Kidney tubule cell (primary cell): ENCODE data around the gene THSD7A.

ENCODE experiments used
- DNase-seq: peaks from one replicate; pipeline ENCODE4 v3.0.0-alpha.2; 2018; ENCODE audit warnings: low spot score

Gene THSD7A

DNA sequence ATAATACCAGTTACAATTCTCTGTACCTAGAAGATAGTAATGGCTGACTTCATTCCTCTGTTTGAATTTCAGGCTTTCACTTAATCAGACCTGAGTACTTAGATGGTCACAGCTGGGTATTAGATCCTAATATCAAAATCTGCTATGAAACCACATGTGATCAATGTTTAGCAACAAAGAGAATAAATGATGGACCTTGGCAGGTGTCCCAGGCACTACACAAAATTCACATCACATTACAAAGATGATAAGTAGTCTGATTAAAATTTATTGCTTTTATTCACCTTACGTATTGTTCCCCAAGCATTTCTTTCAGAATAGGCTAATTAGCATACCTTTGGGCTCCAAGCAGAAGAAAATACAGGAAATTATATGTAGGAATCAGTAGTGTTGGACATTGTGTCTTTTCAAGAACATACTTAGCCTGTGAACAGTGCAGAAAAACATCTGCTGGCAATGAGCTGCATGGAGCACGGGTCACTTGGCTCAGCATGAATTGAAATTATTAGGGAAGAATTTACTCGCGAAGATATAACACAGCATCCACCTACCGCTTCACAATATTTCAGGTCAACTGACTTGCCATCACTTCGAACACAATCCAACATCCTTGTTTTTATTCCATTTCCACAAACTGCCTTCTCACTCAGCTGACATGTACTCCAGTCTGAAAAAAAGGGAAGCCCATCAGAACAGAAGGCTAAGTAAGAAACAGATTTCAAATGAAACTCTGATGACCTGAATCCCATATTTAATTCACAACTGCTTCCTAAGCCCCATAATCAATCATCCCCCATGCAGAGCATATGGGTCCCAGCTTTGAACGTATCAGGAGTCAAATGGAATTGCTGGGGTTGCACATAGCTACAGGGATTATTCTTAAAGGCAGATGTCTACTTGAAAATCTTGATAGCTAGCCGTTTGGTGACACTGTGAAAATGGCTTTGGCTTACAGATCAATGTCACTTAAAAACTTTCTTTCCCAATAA lies 421.0 kb downstream of the THSD7A start:
- DNase-seq: no peak

DNA sequence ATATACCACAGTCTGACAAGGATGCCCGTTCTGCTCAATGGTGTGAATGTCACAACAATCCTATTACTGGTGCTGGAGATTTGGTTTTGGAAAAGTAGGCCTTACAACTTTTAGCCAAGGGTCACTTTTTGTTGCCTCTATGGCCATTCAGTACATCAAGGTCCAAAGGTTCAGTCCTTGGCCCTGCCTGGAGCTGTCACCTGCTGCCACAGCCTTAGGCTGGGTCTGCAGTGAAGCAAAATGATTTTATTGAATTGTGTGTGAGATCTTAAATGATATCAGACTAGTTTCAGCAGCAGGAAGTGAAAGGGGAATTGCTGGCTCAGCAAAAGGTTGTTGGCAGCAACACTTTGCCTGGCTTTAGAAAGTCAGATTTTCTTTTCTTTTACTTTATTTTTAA lies 427.6 kb downstream of the THSD7A start:
- no peak for DNase-seq

DNA sequence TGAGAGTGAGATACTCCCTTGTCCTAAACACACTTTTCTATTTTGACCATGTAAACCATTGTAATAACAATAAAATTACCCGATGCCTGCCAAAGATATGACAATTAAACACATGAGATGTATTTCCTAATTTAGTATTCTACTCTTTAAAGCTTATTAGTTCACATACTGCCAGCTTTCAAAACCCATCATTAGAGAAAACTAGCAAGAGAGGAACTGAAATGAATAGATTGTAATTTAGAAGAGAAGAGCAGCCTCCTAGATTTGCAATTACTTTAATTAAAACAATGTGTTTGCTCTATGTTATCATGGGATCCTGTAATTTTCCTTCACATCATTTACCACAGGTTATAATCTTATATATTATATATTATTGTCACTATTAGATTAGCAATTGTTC lies 428.2 kb downstream of the THSD7A start:
- no peak for DNase-seq

DNA sequence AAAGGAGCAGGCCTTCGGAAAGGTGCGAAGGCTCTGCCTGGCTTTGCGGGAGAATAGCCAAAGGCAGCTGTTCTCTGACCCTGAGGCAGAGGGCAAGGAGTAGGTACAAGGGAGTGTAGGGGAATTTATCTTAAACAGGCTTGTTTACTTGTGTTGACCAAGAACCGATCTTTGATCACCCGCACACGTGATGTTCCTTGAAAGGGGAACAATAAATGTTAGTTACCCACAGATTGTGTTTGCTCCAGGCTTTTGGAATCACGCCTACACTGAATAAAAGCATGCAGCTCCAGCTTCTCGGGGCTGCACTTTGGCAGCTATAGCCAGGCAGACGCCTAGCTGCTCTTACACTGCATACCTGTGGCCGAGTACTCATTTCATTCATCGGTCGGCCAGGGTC lies 437.6 kb downstream of the THSD7A start:
- no peak for DNase-seq

DNA sequence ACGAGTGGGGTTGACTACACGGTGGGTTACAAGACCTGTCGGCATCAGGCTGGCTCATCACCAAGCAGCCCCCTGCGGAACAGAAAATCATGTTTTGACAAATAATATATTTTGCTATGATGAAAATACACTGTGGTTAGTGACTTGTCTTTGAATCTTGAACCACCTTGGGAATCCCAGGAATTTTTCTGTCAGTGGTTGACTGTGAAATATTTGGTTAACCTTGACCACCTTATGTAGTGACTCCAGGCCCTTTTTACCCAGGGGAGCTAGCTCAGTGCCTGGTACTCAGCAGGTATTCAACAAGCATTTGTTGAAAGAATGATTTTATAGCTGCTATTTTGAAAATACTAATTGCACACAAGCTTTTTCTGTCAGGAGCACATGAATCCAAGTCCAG lies 452.4 kb downstream of the THSD7A start:
- DNase-seq: peak; percentile 57

DNA sequence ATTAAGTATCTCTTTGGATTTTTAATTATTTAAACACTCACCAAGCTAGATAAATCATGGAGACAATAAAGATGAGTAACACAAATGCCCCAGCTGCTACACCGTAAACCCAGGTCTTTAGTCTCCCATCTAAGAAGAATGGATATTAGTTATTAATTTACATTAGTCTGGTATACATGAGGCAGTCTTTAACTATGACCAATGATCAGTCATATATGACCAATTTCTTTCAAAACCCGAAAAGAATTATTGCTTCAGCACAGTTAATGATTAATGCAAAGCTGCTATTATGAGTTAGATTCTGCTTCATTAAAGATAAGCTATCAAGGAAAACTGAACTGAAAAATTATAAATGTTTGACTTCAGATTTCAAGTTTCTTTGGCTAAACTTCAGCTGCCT lies 455.5 kb downstream of the THSD7A start:
- peak; percentile 70 for DNase-seq

DNA sequence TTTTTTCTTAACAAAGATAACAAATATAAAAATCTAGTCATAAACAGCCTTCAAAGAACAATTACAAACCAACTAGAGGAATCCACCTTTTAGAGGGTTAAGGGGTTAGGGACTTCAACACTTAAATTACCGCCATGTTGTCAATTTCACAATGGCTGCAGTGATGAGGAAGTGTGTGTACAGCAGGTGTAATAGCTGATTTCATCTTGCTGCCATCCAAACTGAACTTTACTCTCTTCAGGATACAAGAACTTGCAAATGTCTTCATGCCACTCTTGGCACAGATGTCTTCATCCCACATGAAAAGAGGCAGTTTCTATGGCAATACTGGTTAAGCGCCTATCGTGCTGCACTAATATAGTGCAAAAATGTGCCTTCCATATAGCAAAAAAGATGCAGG lies 457.4 kb downstream of the THSD7A start:
- no peak for DNase-seq

DNA sequence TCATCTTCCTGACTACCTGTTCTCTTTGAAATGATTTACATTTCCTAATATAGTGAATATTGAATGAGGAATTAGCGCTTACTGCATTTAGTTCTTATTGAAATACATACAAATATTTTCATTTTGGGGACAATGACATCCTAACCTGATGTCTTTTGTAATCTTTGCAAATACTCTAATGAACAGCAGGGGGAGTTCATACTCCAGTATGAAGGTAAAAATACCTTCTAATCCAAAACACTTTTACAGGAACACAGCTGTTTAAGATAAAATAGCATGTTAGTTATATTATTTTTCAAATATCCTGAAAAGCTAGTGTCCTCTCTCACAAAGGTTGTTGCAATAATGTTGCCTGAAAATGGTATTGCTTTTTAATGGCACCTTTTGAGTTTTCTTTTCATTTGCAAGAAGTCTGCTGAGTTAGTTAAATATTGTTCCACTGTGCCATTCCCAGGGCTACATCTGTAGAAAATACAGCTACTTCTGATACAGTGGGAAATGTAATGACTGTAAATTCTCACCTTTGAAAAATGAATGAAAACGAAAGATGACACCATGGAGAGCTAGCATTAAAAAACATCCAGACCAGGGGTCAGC lies 458.4 kb downstream of the THSD7A start:
- peak; percentile 30 for DNase-seq

DNA sequence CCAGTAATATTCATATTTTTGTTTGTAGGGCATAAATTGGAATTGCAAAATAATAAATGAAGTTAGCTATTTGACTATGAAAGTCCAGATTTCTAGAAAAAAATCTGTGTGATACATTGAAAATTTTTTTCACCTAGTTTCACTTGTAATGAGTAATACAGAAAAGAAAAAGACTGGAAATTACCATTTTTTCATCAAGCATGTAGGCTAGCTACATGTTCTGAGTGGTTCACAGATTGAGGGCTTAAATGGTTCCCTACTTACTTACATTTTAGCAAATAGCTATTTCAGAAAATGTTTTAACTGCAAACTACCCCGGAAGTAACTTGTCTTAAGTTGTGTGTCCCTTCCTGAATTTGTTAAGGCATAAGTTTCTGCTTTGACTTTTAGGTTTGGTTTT lies 462.3 kb downstream of the THSD7A start:
- DNase-seq: no peak

DNA sequence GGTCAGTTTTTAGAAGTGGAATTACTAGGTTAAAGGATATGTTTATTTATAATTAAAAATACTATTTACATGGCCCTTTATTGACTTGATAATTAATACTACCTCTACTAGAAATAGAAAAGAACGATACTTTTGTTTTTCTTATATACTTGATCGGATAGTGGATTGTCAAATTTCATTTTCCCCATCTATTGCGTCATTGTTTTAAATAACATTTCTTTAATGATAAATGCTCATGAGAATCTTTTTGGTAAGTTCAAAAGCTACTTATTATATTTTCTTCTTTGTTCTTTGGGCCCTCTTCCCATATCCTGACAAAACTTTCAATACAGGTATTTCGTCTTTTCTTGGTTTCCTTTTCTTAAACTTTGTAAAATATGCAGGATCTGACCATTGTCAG lies 465.9 kb downstream of the THSD7A start:
- DNase-seq: no peak

DNA sequence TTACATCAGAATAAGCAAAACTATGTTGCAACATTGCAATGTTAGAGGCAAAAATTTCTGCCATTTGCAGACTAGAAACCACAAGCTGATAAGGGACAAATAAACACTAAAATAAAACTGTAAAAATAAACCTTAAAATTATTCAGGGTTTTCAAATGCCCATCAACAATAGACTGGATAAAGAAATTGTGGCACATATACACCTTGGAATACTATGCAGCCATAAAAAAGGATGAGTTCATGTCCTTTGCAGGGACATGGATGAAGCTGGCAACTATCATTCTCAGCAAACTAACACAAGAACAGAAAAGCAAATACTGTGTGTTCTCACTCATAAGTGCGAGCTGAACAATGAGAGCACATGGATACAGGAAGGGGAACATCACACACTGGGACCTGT lies 473.4 kb downstream of the THSD7A start:
- no peak for DNase-seq

DNA sequence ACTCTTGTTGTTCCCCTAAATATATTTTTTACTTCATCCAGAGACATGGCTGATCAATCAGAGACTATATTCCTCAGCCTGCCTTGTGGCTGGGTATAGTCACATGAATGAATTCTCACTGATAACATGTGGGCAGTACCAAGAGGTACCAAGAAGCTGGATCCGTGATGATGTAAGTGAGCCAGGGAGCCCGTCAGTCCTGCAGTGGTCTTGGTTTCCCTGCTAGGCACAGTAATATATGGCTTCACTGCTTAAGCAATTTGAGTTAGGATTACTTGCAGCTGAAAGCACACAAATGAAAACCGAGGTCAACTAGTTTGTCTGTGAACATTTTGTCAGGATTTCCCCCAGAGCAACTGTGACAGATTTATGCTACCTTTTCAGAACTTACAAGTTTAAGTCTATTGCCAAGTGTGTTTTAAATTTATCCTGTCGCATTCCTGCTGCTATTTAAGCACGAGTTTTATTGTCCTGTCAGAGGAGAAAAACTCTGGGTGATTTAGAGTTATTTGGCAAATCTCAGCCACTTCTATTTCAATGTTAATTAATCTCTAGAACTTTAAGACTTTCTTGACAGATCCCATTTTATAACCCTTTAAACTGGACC lies 476.5 kb downstream of the THSD7A start:
- DNase-seq: no peak

DNA sequence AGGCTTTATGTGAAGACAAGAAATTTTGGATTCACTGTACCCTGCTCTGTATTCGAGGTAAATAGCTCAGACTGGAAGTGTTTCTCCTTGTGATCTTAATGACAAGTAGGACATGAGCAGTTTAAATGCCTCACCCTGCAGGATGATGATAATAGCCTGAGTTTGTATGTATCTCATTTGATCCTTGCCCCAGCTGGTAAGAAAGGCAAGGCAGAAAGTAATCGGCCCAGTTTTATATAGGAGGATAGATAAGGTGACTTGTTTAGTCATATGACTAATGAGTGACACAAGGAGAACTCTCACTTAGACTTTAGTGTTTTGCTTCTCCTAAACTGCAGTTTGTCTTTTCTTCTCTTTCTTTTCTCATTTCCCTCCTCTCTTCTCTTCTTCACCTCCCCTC lies 485.7 kb downstream of the THSD7A start:
- no peak for DNase-seq

DNA sequence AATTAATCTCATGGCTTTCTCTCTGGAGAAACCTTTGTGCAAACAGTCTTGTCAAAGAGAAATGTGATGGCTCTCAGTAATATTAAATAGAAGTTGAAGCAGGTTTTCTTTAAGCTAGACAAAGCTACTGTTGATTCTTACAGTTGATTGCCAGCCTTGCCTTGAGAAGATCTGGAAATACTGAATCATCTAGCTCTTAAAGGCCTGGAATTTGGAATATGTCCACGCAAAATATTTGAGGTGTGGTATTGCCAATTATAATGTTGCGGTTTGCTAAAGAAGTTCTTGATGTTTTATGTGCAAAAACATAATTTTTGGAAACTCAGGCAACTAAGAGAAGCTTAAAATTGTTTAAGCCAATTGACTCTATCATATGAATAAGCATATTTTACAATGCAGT lies 486.4 kb downstream of the THSD7A start:
- no peak for DNase-seq

DNA sequence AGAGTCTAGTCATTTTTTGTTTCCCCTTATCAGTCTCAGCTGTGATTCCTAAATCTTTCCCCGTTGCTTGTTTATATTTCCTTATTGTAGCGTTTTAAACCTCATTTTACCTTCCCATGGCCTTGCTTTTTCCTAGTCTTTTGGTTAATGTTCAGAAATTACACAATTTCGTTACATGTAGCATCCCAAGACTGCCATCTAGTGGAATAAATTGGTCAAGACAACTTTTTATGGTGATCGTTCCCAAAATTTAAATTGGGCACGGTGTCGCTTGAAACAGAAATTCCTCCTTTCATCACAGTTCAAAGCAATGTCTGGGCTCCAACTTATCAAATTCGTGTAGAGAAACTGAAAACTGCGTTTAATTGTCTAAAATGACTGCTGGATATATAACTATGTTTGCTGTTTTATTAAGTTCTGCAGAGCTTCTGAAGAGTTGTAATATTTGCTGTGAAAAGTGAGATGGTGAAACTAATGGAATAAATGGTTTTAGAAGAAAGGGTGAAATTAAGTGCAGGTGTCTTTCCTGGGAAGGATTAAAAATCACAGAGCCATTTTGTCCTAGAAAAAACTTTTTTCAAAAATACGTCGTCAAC lies 488.1 kb downstream of the THSD7A start:
- DNase-seq: peak; percentile 54

DNA sequence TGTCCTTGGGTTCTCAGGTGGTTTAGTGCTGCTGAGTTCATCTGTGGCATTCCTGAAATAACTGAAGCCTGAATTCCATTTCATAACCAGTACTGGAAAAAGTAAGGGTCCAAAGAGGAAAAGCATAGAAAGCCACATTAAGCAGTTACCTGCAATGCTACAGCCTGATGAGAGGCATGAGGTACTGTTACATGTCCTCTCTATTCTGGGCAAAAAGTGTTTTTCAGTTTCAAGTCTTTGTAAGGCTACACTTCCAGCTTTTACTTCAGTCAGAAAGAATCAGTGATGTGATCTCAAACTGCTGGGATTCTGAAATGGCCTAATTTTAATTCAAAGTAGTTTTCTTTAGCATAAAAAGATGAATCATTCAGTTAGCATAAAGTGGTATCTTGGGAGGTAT lies 488.9 kb downstream of the THSD7A start:
- DNase-seq: peak; percentile 16

DNA sequence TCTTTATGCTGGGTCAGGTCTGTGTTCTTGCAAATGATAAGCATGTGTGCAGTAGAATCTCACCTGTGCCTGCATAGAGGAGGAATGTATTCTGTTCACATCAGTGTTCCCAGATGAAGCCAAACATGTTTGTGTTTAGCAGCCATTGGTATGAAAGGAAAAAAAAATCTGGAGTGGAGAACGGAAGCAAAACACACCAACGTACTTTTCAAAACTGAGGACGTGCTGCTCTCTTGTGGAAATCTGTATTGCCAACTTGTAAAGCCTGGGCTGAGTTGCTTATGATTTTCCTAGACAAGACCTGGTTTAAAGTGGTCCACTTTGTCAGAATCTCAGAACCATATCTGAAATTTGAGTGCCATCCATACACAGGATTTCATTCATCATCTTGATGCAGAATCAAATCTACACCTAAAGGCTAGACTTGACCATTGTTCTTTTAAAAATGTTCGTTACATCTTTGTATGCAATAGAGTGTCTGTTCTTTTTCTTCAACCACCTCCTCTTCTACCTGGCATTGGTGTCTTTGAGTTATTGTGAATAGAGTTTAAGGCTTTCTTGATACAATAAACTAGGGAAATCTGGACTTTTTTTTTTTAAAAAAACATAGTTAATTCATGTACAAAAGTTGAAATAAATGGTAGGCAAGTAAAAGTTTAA lies 490.6 kb downstream of the THSD7A start:
- DNase-seq: peak; percentile 28

DNA sequence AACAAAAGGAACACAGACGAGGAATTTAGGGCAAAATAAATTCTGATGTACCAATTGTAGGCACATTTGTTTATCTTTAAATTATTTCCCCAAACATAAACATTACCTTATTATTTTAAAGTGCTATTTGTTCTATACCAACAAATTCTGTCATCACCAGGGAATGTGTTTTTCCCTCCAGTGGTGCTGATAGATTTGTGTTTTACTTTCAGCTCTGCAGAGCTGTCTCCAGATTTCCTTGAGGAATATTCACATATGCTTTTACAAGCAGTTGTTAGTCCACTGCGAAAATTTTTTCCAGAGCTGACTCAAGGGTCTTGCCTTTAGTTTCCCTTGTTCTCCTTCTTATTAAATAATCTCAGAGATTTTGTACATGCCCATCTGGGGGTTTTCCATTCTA lies 495.6 kb downstream of the THSD7A start:
- no peak for DNase-seq

DNA sequence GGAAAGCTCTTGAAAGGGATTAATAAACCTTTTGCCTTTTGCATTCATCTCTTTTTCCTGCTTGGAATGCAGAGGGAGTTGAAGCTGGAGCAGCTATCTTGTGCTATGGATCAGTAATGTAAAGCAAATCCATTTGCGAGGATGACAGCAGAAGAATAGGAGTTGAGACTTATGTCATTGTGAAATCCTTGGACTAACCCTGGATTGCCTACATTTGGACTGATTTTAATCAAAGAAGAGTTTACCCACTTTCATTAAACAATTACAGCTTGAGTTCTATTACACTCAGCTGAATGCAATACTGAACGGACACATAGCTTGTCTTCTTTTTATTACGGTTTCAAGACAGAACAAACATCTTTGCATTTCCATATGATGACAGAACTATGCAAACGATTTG lies 496.1 kb downstream of the THSD7A start:
- DNase-seq: no peak

DNA sequence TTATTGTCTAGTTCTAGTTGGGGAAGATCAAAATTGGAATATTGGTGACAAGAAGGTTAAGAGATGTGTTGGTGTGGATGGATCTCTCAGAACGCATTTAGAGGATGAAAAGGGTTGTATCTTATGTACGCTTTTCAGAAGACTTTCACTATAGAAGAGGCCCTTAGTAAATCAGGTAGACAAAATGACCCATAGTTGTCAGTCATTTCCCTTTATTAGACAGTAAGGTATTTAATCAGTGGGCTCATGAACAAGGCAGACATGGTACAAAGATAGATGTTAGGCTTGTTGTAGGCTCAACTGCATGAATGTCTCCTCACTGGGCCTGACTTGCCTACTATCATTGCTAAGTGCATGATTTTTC lies 499.2 kb downstream of the THSD7A start:
- no peak for DNase-seq

DNA sequence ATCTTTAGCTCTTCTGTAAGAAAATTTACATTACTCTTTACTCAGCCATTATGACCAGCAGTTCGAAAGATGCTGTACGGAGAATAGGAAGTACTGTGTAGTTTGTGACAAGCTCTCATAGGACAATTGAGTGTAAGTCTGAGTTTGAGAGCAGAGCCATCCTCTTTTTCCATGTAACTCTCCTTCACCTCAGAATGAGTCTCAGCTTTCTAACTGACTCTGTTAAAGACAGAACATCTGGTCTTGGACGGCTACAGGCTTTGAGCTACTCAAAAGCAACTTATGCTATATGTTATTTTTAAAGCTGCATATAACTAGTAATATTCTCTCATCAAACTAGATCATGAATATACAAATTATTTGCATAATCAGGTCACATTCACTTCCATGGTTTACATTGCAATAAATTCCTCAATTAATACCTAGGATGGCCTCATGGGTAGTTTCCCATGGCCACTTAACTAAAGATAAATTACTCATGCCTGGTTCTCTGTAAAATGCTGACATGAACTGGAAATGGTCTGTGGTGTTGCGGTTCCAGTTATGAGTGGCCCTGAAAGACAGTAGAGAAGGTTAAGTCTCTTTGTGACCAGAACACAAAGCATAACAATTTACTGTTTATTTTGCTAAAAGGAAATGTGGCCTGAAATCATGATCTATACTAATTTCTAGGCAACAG lies 499.7 kb downstream of the THSD7A start:
- DNase-seq: no peak
